HG03575 (cell line): Measurements from ENCODE around the gene POLR1A.

Experiments used
- ATAC-seq: cut with Tn5 transposase; IDR thresholded peaks from one replicate; pipeline ENCODE4 v1.9.1; 2021; ENCODE audit not compliant: unreplicated experiment, insufficient number of reproducible peaks, low FRiP score; ENCODE audit errors: extremely low read depth

POLR1A gene

GRCh38 chr2:86068136-86068588 lies 37.5 kb downstream of the POLR1A start:
- ATAC-seq: no peak

GRCh38 chr2:86066915-86067314 lies 38.8 kb downstream of the POLR1A start:
- ATAC-seq: no peak

- no peak for ATAC-seq
Observed at GRCh38 chr2:86066007-86066578, 39.6 kb downstream of the POLR1A start.

- no peak for ATAC-seq
Observed at GRCh38 chr2:86065512-86065911, 40.2 kb downstream of the POLR1A start.

GRCh38 chr2:86064006-86064405 lies 41.7 kb downstream of the POLR1A start:
- ATAC-seq: no peak

GRCh38 chr2:86062043-86062442 lies 43.6 kb downstream of the POLR1A start:
- ATAC-seq: no peak

GRCh38 chr2:86056590-86057331 lies 48.9 kb downstream of the POLR1A start:
- ATAC-seq: no peak

GRCh38 chr2:86055314-86055713 lies 50.4 kb downstream of the POLR1A start:
- no peak for ATAC-seq

GRCh38 chr2:86054535-86055082 lies 51.1 kb downstream of the POLR1A start:
- ATAC-seq: no peak

- ATAC-seq: no peak
Observed at GRCh38 chr2:86053166-86053565, 52.5 kb downstream of the POLR1A start.

- no peak for ATAC-seq
Observed at GRCh38 chr2:86052676-86053075, 53.0 kb downstream of the POLR1A start.

GRCh38 chr2:86052265-86052664 lies 53.4 kb downstream of the POLR1A start:
- no peak for ATAC-seq

GRCh38 chr2:86050301-86050700 lies 55.4 kb downstream of the POLR1A start:
- no peak for ATAC-seq

- no peak for ATAC-seq
Observed at GRCh38 chr2:86049529-86049928, 56.2 kb downstream of the POLR1A start.

GRCh38 chr2:86048888-86049287 lies 56.8 kb downstream of the POLR1A start:
- ATAC-seq: no peak

- ATAC-seq: no peak
Observed at GRCh38 chr2:86048383-86048701, 57.3 kb downstream of the POLR1A start.

GRCh38 chr2:86047575-86048382 lies 57.9 kb downstream of the POLR1A start:
- no peak for ATAC-seq

GRCh38 chr2:86045541-86045940 lies 60.1 kb downstream of the POLR1A start:
- ATAC-seq: no peak

GRCh38 chr2:86044614-86045013 lies 61.1 kb downstream of the POLR1A start:
- no peak for ATAC-seq

GRCh38 chr2:86044045-86044444 lies 61.6 kb downstream of the POLR1A start:
- no peak for ATAC-seq
